COLO668 (cell line): ENCODE data around the gene MBD4.
"Not testable (repeated sequence)": the region's sequence is repeated elsewhere in the genome, so short reads cannot be mapped to it uniquely, and the experiment has no call there.

ENCODE experiments used
- DNase-seq: peaks from one replicate; lab custom pipeline; 2025; ENCODE audit not compliant: unreplicated experiment; lab: John Stamatoyannopoulos, UW

MBD4 gene

DNA sequence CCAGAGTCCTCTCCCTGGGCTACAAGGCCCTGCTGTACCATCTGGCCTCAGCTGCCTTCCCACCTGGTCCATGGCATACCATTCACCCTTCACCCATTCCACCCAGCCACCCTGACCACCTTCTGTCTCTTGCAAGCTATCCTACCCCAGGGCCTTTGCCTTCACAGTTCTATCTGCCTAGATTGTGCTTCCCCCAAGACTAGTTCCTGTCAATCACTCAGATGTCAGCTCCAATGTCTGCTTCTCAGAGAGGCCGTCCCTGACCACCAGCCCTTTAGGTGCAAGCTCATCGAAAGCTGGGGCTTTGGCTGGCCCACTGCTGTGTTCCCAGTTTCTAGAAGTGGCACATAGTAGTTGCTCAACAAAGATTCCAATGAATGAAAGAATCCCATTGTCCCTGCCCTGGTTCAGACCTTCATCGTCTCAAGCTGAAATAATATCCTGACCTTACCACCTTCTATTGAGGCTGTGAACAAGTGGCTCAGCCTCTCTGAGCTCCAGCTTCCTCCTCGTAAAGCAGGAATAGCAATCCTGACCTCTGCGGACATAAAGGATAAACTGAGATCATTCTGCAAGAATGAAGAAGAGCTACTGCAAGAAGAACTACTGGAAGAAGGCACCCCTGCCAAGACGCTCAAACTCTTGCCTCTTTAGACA lies 27.1 kb downstream of the MBD4 start:
- DNase-seq = no peak

DNA sequence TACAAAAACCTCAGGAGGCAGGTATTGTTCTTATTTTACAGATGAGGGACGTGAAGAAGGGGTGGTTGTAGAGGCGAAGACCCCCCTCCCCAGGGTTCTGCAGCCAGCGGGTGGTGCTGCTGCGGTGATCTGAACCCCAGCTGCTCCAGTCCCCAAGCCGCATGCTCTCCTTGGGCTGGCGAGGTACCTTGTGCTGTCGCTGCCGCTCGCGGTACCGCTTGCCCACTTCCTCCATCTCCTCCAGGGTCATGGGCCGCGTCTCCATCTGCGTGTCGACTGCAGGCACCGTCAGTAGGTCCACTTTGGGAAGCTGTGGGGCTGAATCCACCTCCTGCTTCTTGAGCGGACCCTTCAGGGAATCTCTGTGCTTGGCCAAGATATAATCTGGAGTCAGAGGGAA lies 28.8 kb downstream of the MBD4 start:
- DNase-seq = no peak

DNA sequence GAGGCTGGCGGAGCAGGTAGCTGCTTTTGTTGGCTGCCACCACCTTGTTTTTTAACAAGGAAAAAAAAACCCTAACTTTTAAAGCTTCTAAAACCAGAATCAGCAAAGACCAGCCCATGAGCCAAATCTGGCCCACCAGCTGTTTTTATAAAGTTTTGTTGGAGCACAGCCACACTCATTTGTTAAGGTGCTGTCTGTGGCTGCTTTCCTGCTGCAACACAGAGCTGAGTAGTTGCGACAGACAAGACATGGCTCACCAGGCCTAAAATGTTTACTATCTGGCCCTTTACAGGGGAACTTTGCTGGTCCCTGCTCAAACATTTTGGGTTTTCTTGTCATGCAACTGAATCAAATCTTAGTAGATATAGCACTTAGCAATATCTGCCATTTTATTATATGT lies 30.2 kb downstream of the MBD4 start:
- no peak for DNase-seq

DNA sequence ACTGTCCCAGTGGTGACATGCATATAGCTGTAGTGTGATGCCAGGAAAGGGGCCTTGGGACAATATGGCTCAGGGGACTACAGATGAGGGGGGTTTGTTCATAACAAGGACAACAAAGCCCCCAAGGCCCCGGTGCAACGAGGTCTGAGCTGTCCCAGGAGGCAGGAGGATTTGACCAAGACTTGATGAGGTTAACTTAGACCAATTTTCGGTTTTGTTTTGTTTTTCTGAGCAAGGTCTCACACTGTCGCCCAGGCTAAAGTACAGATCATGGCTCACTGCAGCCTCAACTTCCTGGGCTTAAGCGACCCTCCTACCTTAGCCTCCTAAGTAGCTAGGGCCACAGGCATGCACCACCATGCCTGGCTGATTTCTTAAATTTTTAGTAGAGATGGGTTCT lies 35.1 kb downstream of the MBD4 start:
- DNase-seq = no peak

- DNase-seq = no peak
Observed at GRCh38 chr3:129404130-129404529, 35.6 kb downstream of the MBD4 start.

GRCh38 chr3:129403450-129403849 lies 36.3 kb downstream of the MBD4 start:
- no peak for DNase-seq

GRCh38 chr3:129402616-129403015 lies 37.1 kb downstream of the MBD4 start:
- DNase-seq = no peak

- no peak for DNase-seq
Observed at GRCh38 chr3:129402210-129402609, 37.5 kb downstream of the MBD4 start.

- no peak for DNase-seq
Observed at GRCh38 chr3:129399895-129400357, 39.8 kb downstream of the MBD4 start.

GRCh38 chr3:129399145-129399894 lies 40.4 kb downstream of the MBD4 start:
- DNase-seq = peak; percentile 78

GRCh38 chr3:129398803-129399144 lies 41.0 kb downstream of the MBD4 start:
- peak; percentile 1 for DNase-seq

DNA sequence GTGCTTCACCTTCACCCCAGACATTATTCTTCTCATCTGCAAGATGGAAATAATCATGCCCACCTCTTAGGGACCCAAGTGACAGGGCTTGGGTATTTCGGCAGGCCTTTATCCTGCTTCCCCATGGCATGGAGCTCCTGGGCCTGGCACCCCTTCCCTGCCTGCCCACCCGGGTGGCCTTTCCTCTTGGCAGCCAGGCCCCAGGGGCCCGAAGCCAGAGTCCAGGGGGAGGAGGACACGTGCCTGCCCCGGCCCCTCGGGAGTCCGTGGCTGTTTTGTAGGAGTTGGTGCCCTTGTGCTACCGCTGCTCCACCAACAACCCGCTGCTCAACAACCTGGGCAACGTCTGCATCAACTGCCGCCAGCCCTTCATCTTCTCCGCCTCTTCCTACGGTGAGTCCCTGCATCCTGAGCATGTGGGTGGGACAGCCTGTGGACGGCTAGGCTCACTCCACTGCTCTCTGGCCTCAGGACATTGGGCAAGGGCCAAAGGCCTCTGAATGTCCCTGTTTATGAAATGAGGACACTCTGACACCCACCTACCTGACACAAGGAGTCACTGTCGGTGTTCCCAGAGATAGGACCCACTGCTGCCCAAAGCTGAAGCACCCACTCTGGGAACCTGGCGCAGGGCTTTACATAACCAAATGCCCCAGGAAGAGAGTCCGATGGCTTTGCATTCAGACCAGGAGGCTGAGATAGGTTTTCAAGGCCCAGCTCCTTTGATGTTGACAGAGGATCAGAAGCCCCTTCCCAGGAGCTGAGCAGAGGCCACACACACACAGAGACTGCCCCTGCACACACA lies 45.8 kb downstream of the MBD4 start:
- DNase-seq = not testable (repeated sequence)

DNA sequence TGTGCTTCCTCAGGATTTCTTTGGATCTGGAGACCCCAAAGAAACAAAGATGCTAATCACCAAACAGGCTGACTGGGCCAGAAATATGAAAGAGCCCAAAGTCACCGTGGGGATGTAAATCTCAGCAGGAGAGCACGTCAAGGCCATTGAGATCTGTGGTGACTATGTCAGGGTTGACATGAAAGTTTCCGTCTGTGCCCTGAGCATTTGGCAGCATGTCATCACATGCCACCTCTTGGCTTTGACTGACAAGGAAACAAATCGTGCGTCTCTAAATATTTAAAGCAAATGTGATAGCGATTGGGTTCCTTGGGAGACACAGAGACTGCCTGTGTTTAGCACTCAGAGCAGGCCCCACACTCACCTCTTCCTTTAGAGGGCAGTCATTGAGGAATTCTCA lies 46.5 kb downstream of the MBD4 start:
- no peak for DNase-seq

GRCh38 chr3:129392106-129392887 lies 47.5 kb downstream of the MBD4 start:
- not testable (repeated sequence) for DNase-seq

GRCh38 chr3:129391583-129391982 lies 48.2 kb downstream of the MBD4 start:
- DNase-seq = not testable (repeated sequence)

DNA sequence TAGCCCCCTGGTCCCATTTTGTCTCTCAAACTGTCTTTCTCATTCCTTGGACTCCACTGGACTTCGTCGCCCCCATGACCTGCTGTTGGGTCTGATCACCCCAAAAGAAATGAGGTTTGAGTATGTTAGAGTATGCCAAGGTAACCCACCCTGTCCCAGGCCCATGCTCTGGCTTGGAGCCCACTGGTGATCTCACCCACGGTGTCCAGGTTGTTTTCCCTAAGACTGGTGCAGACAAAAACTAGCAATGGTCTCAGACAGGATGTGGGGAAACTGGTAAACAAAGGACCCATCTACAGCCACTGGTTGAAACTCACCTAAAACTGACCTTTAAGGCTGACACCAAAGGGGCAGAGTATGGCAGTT lies 50.2 kb downstream of the MBD4 start:
- no peak for DNase-seq

DNA sequence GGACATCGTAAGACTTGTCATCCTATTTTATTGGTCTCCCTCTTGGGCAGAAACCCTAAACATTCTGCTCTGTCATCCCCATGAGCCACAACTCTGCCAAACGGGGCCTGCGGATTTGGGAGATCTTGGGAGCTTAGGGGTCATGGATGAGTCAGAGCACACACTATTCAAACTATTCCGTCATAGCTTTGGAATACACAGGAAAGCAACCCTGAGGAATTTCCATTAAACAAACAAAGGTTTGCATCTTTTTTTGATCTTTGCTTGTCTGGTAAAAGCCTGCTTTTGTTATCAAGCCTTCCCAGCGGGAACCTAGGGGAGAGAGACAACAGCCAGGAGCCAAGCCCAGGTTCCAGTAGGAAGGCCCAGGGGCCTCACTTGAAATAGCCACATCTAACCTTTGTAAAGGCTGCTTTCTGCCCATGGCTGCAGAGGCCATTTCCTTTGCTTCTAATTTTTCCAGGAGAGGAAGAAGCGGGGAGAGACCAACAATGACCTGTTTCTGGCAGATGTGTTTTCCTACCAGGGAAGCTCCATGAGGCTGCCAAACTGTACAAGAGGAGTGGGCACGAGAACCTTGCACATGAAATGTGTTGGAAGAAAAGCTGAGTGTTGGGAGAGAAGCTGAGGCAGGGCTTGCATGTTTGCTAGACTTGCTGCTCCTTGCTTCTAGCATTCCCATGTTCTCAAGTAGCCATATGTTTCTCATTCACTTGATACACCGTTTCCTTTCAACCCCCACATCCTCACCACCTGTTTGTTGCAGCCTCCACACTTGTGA lies 50.8 kb downstream of the MBD4 start:
- DNase-seq = not testable (repeated sequence)

GRCh38 chr3:129387487-129387886 lies 52.3 kb downstream of the MBD4 start:
- no peak for DNase-seq

- DNase-seq = no peak
Observed at GRCh38 chr3:129386984-129387383, 52.8 kb downstream of the MBD4 start.

GRCh38 chr3:129385507-129385906 lies 54.2 kb downstream of the MBD4 start:
- DNase-seq = not testable (repeated sequence)
